Right lobe of liver (tissue), 4 donors: ENCODE results near the gene NKX2-3.

Experiments used
- POLR2A ChIP-seq: fragments of 450-650 bp; IDR thresholded peaks from one replicate; pipeline ENCODE4 v1.6.1; 2017; ENCODE audit warnings: antibody characterized with exemption, mild to moderate bottlenecking
- TF ChIP-seq, protein P1 (sequence below), 4 donors: fragments of 200-600 bp in 3 of 4; fragments of 450-650 bp in 1 of 4; IDR thresholded peaks; one replicate each; pipeline versions ENCODE4 v1.5.1 to v1.8.0; 2016 to 2022; ENCODE audit warnings: antibody characterized with exemption in 4 of 4, mild to moderate bottlenecking in 2 of 4
- donor health status: DM: no; HTN: no; CAD: no.
- donor health status: DM: no; HTN: no; CAD: no.
- donor health status: DM: no; HTN: yes; CAD: no.

DNA sequence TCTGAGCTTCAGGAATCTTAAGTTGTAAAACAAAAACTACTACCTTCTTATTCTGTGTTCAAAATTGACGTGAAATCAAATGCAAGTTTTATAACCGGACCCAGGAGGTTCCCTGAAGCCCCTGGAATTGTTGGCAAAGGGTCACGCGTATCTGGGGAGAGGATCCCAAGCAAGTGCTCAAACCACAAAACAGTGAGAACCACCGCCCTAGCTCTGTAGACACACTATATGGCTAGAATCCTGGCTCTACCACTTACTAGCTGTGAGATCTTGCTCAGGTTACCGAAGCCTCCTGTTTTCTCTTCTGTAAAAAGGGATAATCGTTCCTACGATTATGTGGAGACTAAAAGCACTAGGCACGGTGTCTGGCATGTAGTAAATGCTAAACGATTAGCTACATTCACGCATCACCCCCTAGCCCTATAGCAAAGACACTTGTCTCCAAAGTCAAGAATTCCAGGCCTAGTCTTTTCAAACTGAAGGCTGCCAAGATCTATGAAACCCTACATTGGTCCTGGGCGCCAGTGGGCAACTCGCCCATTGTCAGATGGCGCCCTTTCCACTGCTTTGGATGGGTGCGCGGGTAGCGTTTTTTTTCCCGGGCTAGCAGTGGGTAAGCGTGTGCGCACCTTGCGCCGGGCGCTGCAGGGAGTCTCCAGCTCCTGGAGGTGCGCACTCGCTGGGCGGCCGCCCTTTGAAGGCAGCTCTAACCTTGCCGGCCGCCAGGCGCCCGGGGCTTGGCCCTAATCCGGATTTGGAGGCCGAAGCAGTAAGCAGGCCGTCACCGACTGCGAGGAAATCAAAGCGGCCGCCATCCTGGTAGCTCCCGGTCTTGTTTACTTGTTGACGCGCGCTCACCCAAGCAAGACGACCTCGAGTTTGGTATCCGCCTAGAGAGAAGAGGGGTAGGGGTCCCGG is 11.6 kb upstream of the NKX2-3 start:
- TF ChIP-seq, protein P1, sequence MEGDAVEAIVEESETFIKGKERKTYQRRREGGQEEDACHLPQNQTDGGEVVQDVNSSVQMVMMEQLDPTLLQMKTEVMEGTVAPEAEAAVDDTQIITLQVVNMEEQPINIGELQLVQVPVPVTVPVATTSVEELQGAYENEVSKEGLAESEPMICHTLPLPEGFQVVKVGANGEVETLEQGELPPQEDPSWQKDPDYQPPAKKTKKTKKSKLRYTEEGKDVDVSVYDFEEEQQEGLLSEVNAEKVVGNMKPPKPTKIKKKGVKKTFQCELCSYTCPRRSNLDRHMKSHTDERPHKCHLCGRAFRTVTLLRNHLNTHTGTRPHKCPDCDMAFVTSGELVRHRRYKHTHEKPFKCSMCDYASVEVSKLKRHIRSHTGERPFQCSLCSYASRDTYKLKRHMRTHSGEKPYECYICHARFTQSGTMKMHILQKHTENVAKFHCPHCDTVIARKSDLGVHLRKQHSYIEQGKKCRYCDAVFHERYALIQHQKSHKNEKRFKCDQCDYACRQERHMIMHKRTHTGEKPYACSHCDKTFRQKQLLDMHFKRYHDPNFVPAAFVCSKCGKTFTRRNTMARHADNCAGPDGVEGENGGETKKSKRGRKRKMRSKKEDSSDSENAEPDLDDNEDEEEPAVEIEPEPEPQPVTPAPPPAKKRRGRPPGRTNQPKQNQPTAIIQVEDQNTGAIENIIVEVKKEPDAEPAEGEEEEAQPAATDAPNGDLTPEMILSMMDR (IDR thresholded peaks at IDR 0.05): no peak
- no peak for TF ChIP-seq POLR2A
